Measurements from ENCODE around the gene DDX18.

DNA sequence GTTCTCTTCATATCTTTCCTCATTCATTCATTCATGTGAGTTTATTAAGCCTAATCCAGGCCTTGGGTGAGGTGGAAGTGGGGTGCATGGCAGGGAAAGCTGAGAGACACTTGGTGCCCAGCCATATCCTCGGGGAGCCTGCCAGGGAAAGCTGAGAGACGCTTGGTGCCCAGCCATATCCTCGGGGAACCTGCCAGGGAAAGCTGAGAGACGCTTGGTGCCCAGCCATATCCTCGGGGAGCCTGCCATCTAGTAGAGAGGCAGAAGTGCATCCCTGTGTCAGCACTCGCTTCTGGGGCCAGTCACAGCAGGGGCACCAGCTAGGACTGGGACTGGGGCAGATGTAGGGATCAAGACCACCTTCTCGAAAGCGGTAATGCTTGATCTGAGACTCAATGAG, 39.4 kb downstream of the DDX18 start:
- TF ChIP-seq EZH2phosphoT487 (IDR thresholded peaks at IDR 0.05; ENCODE audit: borderline replicate concordance, low read depth, low read length), result no peak
- TF ChIP-seq, protein P1, sequence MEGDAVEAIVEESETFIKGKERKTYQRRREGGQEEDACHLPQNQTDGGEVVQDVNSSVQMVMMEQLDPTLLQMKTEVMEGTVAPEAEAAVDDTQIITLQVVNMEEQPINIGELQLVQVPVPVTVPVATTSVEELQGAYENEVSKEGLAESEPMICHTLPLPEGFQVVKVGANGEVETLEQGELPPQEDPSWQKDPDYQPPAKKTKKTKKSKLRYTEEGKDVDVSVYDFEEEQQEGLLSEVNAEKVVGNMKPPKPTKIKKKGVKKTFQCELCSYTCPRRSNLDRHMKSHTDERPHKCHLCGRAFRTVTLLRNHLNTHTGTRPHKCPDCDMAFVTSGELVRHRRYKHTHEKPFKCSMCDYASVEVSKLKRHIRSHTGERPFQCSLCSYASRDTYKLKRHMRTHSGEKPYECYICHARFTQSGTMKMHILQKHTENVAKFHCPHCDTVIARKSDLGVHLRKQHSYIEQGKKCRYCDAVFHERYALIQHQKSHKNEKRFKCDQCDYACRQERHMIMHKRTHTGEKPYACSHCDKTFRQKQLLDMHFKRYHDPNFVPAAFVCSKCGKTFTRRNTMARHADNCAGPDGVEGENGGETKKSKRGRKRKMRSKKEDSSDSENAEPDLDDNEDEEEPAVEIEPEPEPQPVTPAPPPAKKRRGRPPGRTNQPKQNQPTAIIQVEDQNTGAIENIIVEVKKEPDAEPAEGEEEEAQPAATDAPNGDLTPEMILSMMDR (conservative IDR thresholded peaks at IDR 0.05; ENCODE audit: low read length), result no peak
